ENCODE data around the gene ACAP2.

The ACAP2 gene

DNA sequence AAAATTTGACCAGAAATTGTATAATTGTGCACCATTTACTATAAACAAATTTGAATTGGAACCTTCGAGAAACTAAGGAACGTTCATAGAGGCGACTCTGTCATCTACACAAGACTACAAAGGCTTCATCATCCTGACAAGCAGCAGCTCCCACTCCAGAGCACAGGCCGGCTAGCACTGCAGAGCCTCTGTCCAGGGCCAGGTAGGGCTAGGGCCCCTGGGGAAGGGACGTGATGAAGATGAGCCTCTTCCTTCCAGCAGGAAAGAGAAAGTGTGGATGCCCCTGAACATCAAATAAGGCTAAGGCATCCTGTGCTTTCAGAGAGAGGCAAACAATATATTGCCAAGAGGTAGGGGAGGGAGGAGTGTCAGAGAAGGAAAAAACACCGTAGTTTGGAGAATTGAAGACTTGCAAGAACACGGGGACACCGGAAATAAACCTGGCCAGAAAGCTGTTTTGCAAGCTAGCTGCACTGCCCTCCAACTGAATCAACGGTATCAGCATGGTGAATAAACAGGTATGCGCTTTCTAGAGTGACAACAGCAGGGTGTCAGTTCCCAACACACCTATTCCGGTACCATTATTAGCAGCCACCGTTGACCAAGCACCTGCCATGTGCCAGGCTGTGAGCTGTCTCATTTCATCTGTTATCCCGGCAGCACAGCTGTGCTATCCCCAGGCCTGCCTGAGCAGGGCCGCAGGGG lies 184.2 kb downstream of the ACAP2 start:
- no peak for DNase-seq (ENCODE audit: low read depth)

- DNase-seq (ENCODE audit: low read depth), result peak; percentile 21
These were observed 185.1 kb downstream of the ACAP2 start for GRCh38 chr3:195257454-195258448.

GRCh38 chr3:195256639-195257453 lies 186.0 kb downstream of the ACAP2 start:
- no peak for DNase-seq (ENCODE audit: low read depth)

- no peak for DNase-seq (ENCODE audit: low read depth)
These were observed 187.0 kb downstream of the ACAP2 start for GRCh38 chr3:195255571-195256501.

GRCh38 chr3:195255176-195255500 lies 187.7 kb downstream of the ACAP2 start:
- no peak for DNase-seq (ENCODE audit: low read depth)

DNA sequence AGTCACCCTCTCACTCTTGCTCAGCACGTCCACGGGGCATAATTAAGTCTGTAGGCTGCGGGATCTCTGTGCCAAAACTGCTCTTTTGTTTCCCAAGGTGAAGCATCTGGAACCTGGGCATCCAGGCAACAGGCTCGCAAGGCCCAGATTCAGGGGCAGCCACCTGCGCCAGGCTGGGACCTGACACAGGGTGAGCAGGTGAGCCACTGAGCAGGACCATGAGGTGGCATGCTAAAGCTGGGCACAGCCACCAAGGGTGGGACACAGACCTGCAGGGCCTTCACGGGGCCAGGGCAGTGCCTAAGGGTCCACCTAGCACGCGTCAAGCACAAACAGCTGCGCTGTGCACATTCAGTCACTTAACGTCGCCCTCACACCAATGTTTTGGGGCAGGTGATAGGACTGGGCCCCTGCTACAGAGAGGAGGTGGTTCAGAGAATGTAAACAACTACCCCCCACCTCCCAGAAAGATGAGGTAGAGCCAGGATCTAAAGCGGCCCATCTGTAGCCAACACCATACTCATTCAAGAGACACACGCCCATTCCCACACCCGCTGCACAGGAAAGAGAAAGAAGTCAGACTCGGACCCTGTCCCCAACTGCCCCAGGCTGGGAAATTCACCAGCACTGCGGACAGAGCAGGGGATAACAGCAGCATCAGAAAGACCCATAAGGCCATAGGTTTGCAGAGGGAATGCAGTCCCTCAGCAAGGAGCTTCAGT lies 188.2 kb downstream of the ACAP2 start:
- DNase-seq (ENCODE audit: low read depth), result no peak

GRCh38 chr3:195253923-195254432 lies 188.8 kb downstream of the ACAP2 start:
- DNase-seq (ENCODE audit: low read depth), result no peak

DNA sequence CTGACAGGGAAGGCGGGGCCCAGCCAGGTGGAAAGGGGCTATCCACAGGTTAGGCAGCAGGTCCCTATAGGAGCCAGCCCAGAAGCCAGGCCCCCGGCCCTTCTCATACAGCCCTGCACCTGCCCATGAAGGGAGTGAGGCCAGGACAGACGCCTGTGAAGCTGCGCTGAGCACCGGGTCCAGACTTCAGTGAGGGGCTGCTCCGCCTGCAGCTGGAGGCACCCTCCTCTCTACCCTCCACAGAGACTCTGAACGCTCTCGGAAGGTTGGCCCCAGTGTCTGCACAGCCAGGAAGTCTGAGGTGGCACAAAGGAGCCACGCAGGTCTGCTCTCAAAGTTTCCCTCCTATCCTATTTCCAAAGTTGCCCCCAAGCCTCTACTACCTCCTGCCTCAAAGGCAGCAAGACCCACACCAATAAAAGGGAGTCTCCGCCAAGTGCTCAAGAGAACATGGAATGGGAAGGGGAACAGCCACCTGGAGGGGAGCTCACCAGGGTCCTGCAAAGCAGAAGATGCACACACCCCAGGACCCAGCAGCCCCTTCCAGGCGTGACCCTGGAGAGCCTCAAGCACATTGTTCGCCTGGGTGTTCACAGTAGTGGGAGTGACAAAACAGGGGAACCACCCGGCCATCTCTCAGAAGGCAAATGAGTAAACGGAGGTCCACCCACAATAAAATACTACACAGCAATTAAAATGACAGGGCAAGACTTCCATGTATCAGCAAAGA lies 191.3 kb downstream of the ACAP2 start:
- no peak for DNase-seq (ENCODE audit: low read depth)

DNA sequence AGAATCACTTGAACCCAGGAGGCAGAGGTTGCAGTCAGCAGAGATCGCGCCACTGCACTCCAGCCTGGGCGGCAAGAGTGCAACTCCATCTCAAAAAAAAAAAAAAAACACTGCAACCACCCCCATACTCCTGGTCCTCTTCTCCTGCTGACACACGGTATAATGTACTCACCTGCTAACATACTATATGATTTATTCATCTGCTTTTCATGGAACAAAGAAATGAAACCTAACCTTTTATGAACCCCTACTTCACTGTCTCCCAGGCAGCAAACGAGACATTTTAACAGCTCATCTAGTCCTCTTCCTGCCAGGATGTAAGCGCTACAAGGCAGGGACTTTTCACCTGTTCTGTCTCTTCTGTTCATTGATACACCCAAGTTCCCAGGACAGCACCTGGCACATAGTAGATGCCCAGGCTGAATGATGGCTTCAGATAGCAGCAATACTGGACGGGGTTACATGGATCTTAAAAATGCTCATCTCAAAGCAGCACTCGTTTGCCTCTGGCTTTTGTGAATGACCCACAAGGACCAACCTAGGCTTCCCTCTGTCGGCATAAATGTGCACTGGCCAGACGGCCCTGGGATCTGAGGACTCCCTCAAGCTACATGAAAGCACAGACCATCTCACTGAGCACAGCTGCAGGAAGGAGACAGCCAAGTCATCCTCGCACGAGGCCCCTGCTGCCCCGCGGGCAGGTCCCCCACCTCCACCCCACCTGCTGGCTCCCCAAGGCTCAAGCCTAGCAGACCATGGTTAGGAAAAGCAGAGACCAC lies 192.2 kb downstream of the ACAP2 start:
- no peak for DNase-seq (ENCODE audit: low read depth)

GRCh38 chr3:195249858-195250464 lies 192.9 kb downstream of the ACAP2 start:
- no peak for DNase-seq (ENCODE audit: low read depth)

- no peak for DNase-seq (ENCODE audit: low read depth)
These were observed 193.6 kb downstream of the ACAP2 start for GRCh38 chr3:195249057-195249770.

- DNase-seq (ENCODE audit: low read depth), result no peak
These were observed 194.5 kb downstream of the ACAP2 start for GRCh38 chr3:195248281-195248680.

DNA sequence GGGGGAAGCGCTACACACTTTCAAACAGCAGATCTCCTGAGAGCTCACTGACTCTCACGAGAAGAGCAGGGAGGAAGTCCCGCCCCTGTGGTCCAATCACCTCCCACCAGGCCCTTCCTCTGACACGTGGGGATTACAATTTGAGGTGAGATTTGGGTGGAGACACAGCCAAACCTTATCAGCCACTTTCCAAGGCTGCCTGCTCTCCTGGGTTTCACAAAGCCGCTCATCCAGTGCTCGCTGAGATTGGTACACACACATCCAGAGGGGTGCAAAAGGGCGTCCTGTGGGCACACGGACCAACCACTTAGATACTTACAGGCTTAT lies 195.0 kb downstream of the ACAP2 start:
- DNase-seq (ENCODE audit: low read depth), result no peak

DNA sequence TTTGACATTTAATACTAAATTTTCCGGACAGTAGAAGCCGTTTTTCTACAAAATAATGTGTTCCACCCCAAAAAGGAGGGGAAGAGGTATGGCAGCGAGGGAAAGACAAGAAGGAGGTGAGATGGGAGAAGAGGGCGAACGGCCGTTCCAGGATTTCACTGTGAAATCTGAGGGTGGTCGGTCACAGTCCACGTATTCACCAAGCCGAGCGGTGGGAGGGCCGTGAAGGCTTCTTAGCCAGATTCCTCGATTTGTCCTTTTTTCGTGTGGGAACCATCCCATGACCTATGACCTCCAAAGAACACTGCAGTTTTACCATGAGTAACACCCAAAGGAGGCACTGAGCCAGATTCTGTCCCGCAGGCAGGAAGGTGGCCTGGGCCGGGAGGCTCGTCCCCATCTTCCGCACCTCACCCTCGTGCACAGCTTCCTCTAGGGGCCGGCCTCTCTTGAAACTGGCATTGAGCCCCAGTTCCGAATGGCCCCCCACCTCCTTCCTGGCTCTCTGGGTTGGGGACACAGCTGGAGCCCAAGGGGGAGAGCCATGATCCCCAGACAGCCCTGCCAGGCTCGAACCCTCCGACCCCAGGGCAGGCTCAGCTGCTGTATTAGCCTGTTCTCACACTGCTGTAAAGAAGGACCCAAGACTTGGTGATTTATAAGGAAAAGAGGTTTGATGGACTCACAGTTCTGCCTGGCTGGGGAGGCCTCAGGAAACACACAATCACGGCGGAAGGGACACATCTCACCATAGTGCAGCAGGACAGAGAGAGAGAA lies 195.5 kb downstream of the ACAP2 start:
- no peak for DNase-seq (ENCODE audit: low read depth)

DNA sequence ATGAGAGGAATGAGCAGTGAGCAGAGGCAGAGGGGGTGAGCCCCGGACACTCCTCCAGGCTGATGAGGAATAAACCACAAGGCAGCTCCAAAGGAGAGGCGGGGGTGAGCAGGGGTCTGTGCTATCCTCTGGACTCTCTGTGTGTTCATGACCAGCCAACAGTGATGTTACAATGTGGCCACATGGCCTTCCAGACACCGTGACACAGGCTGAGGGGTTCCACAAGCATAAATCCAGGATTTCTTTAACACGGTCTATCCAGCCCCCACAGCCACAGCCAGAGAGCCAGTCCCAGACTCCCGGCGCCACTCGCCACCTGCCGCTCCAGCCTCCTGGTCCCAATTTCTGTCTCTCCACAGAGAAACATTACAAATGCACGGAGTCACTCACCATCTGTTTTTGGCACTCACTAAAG lies 196.2 kb downstream of the ACAP2 start:
- no peak for DNase-seq (ENCODE audit: low read depth)

GRCh38 chr3:195245531-195245951 lies 197.3 kb downstream of the ACAP2 start:
- no peak for DNase-seq (ENCODE audit: low read depth)
